Measurements from ENCODE around the gene LSM3.

LSM3 gene

GRCh38 chr3:14166877-14167603 lies 11.6 kb upstream of the LSM3 start:
- Mint-ChIP-seq H3K4me1 (no peaks in the 10 kb centered on the region), H3K27me3 (ENCODE audit: low read depth) (no peaks in the 10 kb centered on the region), H3K27ac (no peak overlapping the region), H3K4me3 (no peak overlapping the region), H3K36me3 (ENCODE audit: low read depth) (peaks cover 97% of the 10 kb centered on the region), H3K9me3 (peaks cover 11% of the 10 kb centered on the region)
- no peak for TF ChIP-seq CTCF (IDR thresholded peaks at IDR 0.05; ENCODE audit: unreplicated experiment in 3 of 3)

- H3K27me3 Mint-ChIP-seq (ENCODE audit: low read depth), result no peaks in the 10 kb centered on the region
- no peak for TF ChIP-seq CTCF (IDR thresholded peaks at IDR 0.05; ENCODE audit: unreplicated experiment in 3 of 3)
Observed at GRCh38 chr3:14169435-14169834, 9.2 kb upstream of the LSM3 start.

GRCh38 chr3:14169871-14170270 lies 8.7 kb upstream of the LSM3 start:
- H3K36me3 Mint-ChIP-seq (ENCODE audit: low read depth), result peaks cover 80% of the 10 kb centered on the region
- TF ChIP-seq CTCF (IDR thresholded peaks at IDR 0.05; ENCODE audit: unreplicated experiment in 3 of 3), result no peak
- H3K4me3 Mint-ChIP-seq, result no peak overlapping the region
- no peaks in the 10 kb centered on the region for H3K9me3 Mint-ChIP-seq
- no peaks in the 10 kb centered on the region for H3K4me1 Mint-ChIP-seq
- H3K27me3 Mint-ChIP-seq (ENCODE audit: low read depth), result no peaks in the 10 kb centered on the region
- no peak overlapping the region for H3K27ac Mint-ChIP-seq

More at GRCh38 chr3:14169435-14169834, 9.2 kb upstream of the LSM3 start:
- Mint-ChIP-seq H3K9me3 (no peaks in the 10 kb centered on the region), H3K36me3 (ENCODE audit: low read depth) (peaks cover 84% of the 10 kb centered on the region), H3K27ac (no peak overlapping the region), H3K4me1 (no peaks in the 10 kb centered on the region), H3K4me3 (no peak overlapping the region)

- H3K9me3 Mint-ChIP-seq, result no peaks in the 10 kb centered on the region
- no peak for TF ChIP-seq CTCF (IDR thresholded peaks at IDR 0.05; ENCODE audit: unreplicated experiment in 3 of 3)
- no peaks in the 10 kb centered on the region for H3K27me3 Mint-ChIP-seq (ENCODE audit: low read depth)
- peaks cover 72% of the 10 kb centered on the region for H3K36me3 Mint-ChIP-seq (ENCODE audit: low read depth)
- H3K4me3 Mint-ChIP-seq, result no peak overlapping the region
- peaks cover 7% of the 10 kb centered on the region for H3K4me1 Mint-ChIP-seq
- H3K27ac Mint-ChIP-seq, result no peak overlapping the region
Observed at GRCh38 chr3:14170531-14171159, 8.0 kb upstream of the LSM3 start.

- Mint-ChIP-seq H3K36me3 (ENCODE audit: low read depth) (peaks cover 53% of the 10 kb centered on the region), H3K27me3 (ENCODE audit: low read depth) (no peaks in the 10 kb centered on the region), H3K4me1 (peaks cover 22% of the 10 kb centered on the region), H3K9me3 (no peaks in the 10 kb centered on the region), H3K27ac (no peak overlapping the region), H3K4me3 (no peak overlapping the region)
- no peak for TF ChIP-seq CTCF (IDR thresholded peaks at IDR 0.05; ENCODE audit: unreplicated experiment in 3 of 3)
Observed at GRCh38 chr3:14172496-14172895, 6.1 kb upstream of the LSM3 start.

GRCh38 chr3:14174483-14174882 lies 4.1 kb upstream of the LSM3 start:
- Mint-ChIP-seq H3K4me1 (peaks cover 36% of the 10 kb centered on the region), H3K27me3 (ENCODE audit: low read depth) (no peaks in the 10 kb centered on the region), H3K9me3 (no peaks in the 10 kb centered on the region), H3K36me3 (ENCODE audit: low read depth) (peaks cover 34% of the 10 kb centered on the region), H3K4me3 (no peak overlapping the region), H3K27ac (no peak overlapping the region)
- no peak for TF ChIP-seq CTCF (IDR thresholded peaks at IDR 0.05; ENCODE audit: unreplicated experiment in 3 of 3)

Data from nephron (organoid).